NT2/D1 (cell line): Measurements from ENCODE around the gene PHLDA3.

ENCODE experiments used
- SUZ12 ChIP-seq: IDR thresholded peaks from 2 replicates; pipeline ENCODE4 v1.6.1; 2011; ENCODE audit not compliant: insufficient read length, insufficient read depth; ENCODE audit errors: extremely low read depth
- ZNF274 ChIP-seq: IDR thresholded peaks from 2 replicates; pipeline ENCODE4 v1.6.1; 2011; ENCODE audit warnings: mild to moderate bottlenecking, low read depth, low read length

- no peak for TF ChIP-seq ZNF274
- no peak for TF ChIP-seq SUZ12
Measured at GRCh38 chr1:201497935-201498509, 29.0 kb upstream of the PHLDA3 start.
